IMR-90 (cell line): Measurements from ENCODE around the gene EHHADH. TPM values are rescaled to one million over a fixed set of nuclear protein-coding genes. Genes with fewer than 3 reads are reported as not detected.

Experiments used
- ATAC-seq: fragments of 200-7000 bp; cut with Tn5 transposase; 2 replicates; pipeline ENCODE4 v1.9.1; 2020; ENCODE audit warnings: low read depth, mild to moderate bottlenecking, moderate library complexity
- BruUV-seq: library from RNA; stranded (reverse); fragments of 400-500 nt; replicated peaks from 2 replicates; lab custom pipeline; 2021; lab: Mats Ljungman, UMichigan
- CTCF ChIA-PET: fragments of 300-600 bp; formaldehyde crosslinking; extraction: SDS; loops from one replicate; lab custom pipeline; 2021; ENCODE audit warnings: antibody characterized with exemption; lab: Yijun Ruan, JAX
- POLR2A ChIA-PET: fragments of 300-600 bp; sonication (Branson Sonifier 250); formaldehyde crosslinking; loops from one replicate; lab custom pipeline; 2022; ENCODE audit warnings: antibody characterized with exemption; ENCODE audit not compliant: unreplicated experiment; lab: Charles Lee
- DNase-seq: peaks from one replicate; pipeline ENCODE4 v3.0.0; 2013
- H2AFZ ChIP-seq: replicated peaks from 2 replicates; pipeline ENCODE3; 2013; ENCODE audit warnings: low read length, mild to moderate bottlenecking; ENCODE audit not compliant: poor library complexity
- H2AK5ac ChIP-seq: 2 replicates; pipeline ENCODE4 v1.6.1; 2013; ENCODE audit warnings: low read depth, low read length, inconsistent platforms
- H2AK9ac ChIP-seq: replicated peaks from 2 replicates; pipeline ENCODE3; 2013; ENCODE audit warnings: mild to moderate bottlenecking, low read depth, low read length, moderate library complexity; ENCODE audit not compliant: poor library complexity
- H2BK120ac ChIP-seq: 2 replicates; pipeline ENCODE4 v1.6.1; 2013; ENCODE audit warnings: low read depth, low read length, inconsistent platforms
- H2BK15ac ChIP-seq: 3 replicates; pipeline ENCODE4 v1.6.1; 2013; ENCODE audit warnings: low read depth, low read length, inconsistent platforms
- H2BK20ac ChIP-seq: 2 replicates; pipeline ENCODE4 v1.6.1; 2013; ENCODE audit warnings: low read depth, mild to moderate bottlenecking, inconsistent platforms, low read length, moderate library complexity
- H2BK5ac ChIP-seq: 2 replicates; pipeline ENCODE4 v1.6.1; 2013; ENCODE audit warnings: mild to moderate bottlenecking, low read depth, low read length, inconsistent platforms; ENCODE audit not compliant: poor library complexity, severe bottlenecking
- H3K14ac ChIP-seq: replicated peaks from 2 replicates; pipeline ENCODE4 v1.6.1; 2013; ENCODE audit warnings: low read depth, low read length, inconsistent platforms
- H3K18ac ChIP-seq: 2 replicates; pipeline ENCODE4 v1.6.1; 2013; ENCODE audit warnings: low read depth, low read length, control low read depth
- H3K23ac ChIP-seq: 2 replicates; pipeline ENCODE4 v1.6.1; 2013; ENCODE audit warnings: low read depth, low read length, inconsistent platforms
- H3K27ac ChIP-seq: 2 replicates; pipeline ENCODE4 v1.5.1; 2013; ENCODE audit warnings: mild to moderate bottlenecking, control low read depth, low read length; ENCODE audit not compliant: insufficient read depth
- H3K27me3 ChIP-seq: 2 replicates; pipeline ENCODE4 v1.6.1; 2013; ENCODE audit warnings: low read length; ENCODE audit not compliant: control insufficient read depth, insufficient read depth
- H3K36me3 ChIP-seq: 2 replicates; pipeline ENCODE4 v1.6.1; 2013; ENCODE audit warnings: low read length, mixed read lengths; ENCODE audit not compliant: control insufficient read depth, insufficient read depth
- H3K4ac ChIP-seq: 2 replicates; pipeline ENCODE4 v1.6.1; 2013; ENCODE audit warnings: low read depth, low read length, inconsistent platforms
- H3K4me1 ChIP-seq: 2 replicates; pipeline ENCODE4 v1.6.1; 2013; ENCODE audit warnings: low read length, mixed read lengths; ENCODE audit not compliant: control insufficient read depth, insufficient read depth
- H3K4me2 ChIP-seq: 2 replicates; pipeline ENCODE4 v1.6.1; 2013; ENCODE audit warnings: low read depth, mild to moderate bottlenecking, control low read depth, low read length, moderate library complexity
- H3K4me3 ChIP-seq: 2 replicates; pipeline ENCODE4 v1.5.1; 2013; ENCODE audit warnings: low read depth, mild to moderate bottlenecking, control low read depth, low read length, moderate library complexity; ENCODE audit not compliant: insufficient read depth
- H3K56ac ChIP-seq: 2 replicates; pipeline ENCODE4 v1.6.1; 2013; ENCODE audit warnings: low read length, inconsistent platforms; ENCODE audit not compliant: insufficient read depth; ENCODE audit errors: extremely low read depth
- H3K79me1 ChIP-seq, 2 experiments: 2 replicates each; pipeline ENCODE4 v1.6.1; 2013; ENCODE audit warnings: low read length in 2 of 2, inconsistent platforms in 1 of 2, low read depth in 1 of 2
- H3K9ac ChIP-seq: 2 replicates; pipeline ENCODE4 v1.6.1; 2013; ENCODE audit warnings: low read depth, low read length, control low read depth
- H3K9me1 ChIP-seq: 2 replicates; pipeline ENCODE4 v1.6.1; 2013; ENCODE audit warnings: low read length, inconsistent platforms; ENCODE audit not compliant: insufficient read depth
- H3K9me3 ChIP-seq: 2 replicates; pipeline ENCODE4 v1.6.1; 2013; ENCODE audit warnings: low read length; ENCODE audit not compliant: control insufficient read depth, insufficient read depth
- H4K20me1 ChIP-seq: 2 replicates; pipeline ENCODE4 v1.6.1; 2013; ENCODE audit warnings: low read length, inconsistent platforms; ENCODE audit not compliant: insufficient read depth
- H4K5ac ChIP-seq: 2 replicates; pipeline ENCODE4 v1.6.1; 2013; ENCODE audit warnings: mild to moderate bottlenecking, low read depth, low read length, control low read depth
- H4K8ac ChIP-seq, 2 experiments: 2 replicates each; pipeline ENCODE4 v1.6.1; 2013; ENCODE audit warnings: low read depth in 2 of 2, low read length in 2 of 2, control low read depth in 1 of 2, inconsistent platforms in 1 of 2
- H4K91ac ChIP-seq: 2 replicates; pipeline ENCODE4 v1.6.1; 2013; ENCODE audit warnings: low read depth, low read length, inconsistent platforms; ENCODE audit not compliant: insufficient read depth
- RAD21 ChIP-seq: IDR thresholded peaks from 2 replicates; pipeline ENCODE4 v1.6.1; 2012; ENCODE audit warnings: low read length, improper control_type of control experiment
- SMC3 ChIP-seq: fragments of 150-350 bp; IDR thresholded peaks from 2 replicates; pipeline ENCODE4 v1.6.1; 2016; ENCODE audit warnings: low read depth, mild to moderate bottlenecking, antibody characterized with exemption, low read length, moderate library complexity
- WGBS, 2 experiments: methylation state at CpG; one replicate each; pipeline versions ENCODE4 v1.1.5 to v1.1.7; 2013; ENCODE audit warnings: missing lambda C conversion rate in 2 of 2; ENCODE audit not compliant: insufficient read length in 1 of 2; ENCODE audit errors: extremely low coverage in 2 of 2; 5-methylcytosine and 5-hydroxymethylcytosine counted together
- dilution Hi-C: fragments of 300-500 bp; cut with HindIII; formaldehyde crosslinking; loops from one replicate; pipeline ENCODE4 v1.14.3; 2018; ENCODE audit warnings: low sequenced_read_pairs; ENCODE audit not compliant: unreplicated experiment
- in situ Hi-C: fragments of 300-500 bp; cut with MboI; formaldehyde crosslinking; loops from 3 replicates; pipeline ENCODE4 v1.14.3; 2019; ENCODE audit warnings: low sequenced_read_pairs, inconsistent platforms, mixed read lengths
- intact Hi-C: fragments of 100-400 bp; cut with micrococcal nuclease; formaldehyde crosslinking; loops from 2 replicates; pipeline ENCODE4 v1.10.0; 2022
- polyA plus RNA-seq, 3 experiments: library from polyadenylated mRNA; depleted of rRNA; stranded (reverse); fragments of >200 nt; gene quantifications; 2 replicates each; pipeline ENCODE4 v1.2.3, GENCODE V29; 2012; ENCODE audit warnings: low replicate concordance in 1 of 3
- total RNA-seq: library from RNA; depleted of rRNA; stranded (reverse); fragments of >200 nt; gene quantifications from 2 replicates; pipeline ENCODE4 v1.2.3, GENCODE V29; 2012
- TF ChIP-seq, protein P1 (sequence below): conservative IDR thresholded peaks from 2 replicates; pipeline ENCODE4 v1.5.1; 2012; ENCODE audit warnings: mild to moderate bottlenecking, low read depth, low read length, improper control_type of control experiment
- TF ChIP-seq, protein P2 (sequence below): fragments of 150-350 bp; IDR thresholded peaks from 2 replicates; pipeline ENCODE4 v1.6.1; 2016; ENCODE audit warnings: low read depth, mild to moderate bottlenecking, low read length, moderate library complexity, borderline replicate concordance

Gene EHHADH
- total and polyA plus RNA-seq, 2 of the 4 experiments (the other 2 are of a cell fraction): 2.0 to 4.7 TPM

- in situ Hi-C loops: no loop called here
- TF ChIP-seq RAD21 (peak; percentile 64), SMC3 (peak; percentile 45; the same call in 1 of the 2 replicates)
- TF ChIP-seq, protein P1, sequence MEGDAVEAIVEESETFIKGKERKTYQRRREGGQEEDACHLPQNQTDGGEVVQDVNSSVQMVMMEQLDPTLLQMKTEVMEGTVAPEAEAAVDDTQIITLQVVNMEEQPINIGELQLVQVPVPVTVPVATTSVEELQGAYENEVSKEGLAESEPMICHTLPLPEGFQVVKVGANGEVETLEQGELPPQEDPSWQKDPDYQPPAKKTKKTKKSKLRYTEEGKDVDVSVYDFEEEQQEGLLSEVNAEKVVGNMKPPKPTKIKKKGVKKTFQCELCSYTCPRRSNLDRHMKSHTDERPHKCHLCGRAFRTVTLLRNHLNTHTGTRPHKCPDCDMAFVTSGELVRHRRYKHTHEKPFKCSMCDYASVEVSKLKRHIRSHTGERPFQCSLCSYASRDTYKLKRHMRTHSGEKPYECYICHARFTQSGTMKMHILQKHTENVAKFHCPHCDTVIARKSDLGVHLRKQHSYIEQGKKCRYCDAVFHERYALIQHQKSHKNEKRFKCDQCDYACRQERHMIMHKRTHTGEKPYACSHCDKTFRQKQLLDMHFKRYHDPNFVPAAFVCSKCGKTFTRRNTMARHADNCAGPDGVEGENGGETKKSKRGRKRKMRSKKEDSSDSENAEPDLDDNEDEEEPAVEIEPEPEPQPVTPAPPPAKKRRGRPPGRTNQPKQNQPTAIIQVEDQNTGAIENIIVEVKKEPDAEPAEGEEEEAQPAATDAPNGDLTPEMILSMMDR: peak; percentile 61
- TF ChIP-seq, protein P2, sequence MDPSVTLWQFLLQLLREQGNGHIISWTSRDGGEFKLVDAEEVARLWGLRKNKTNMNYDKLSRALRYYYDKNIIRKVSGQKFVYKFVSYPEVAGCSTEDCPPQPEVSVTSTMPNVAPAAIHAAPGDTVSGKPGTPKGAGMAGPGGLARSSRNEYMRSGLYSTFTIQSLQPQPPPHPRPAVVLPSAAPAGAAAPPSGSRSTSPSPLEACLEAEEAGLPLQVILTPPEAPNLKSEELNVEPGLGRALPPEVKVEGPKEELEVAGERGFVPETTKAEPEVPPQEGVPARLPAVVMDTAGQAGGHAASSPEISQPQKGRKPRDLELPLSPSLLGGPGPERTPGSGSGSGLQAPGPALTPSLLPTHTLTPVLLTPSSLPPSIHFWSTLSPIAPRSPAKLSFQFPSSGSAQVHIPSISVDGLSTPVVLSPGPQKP: no peak
These were observed 37.8 kb downstream of the EHHADH start for GRCh38 chr3:185215873-185216606.

More at GRCh38 chr3:185215873-185216606, 37.8 kb downstream of the EHHADH start:
- peak; percentile 23 for DNase-seq
- H3K4ac ChIP-seq: no peak overlapping the region
- H4K8ac ChIP-seq: no peak overlapping the region; a peak in 1 of 4 replicates
- no peak overlapping the region for H3K9ac ChIP-seq
- H3K9me3 ChIP-seq: no peaks in the 10 kb centered on the region
- intact Hi-C loops (no loop called here), dilution Hi-C loops (no loop called here)
- peak overlapping the region; percentile 67; the same call in 1 of the 2 replicates for H3K4me2 ChIP-seq
- ChIA-PET POLR2A (no interaction called here), CTCF (interaction anchor here (1.0 to 1.5 kb wide), 2 partner anchors 11 to 341 kb away, joined by 3 to 4 read pairs; no protein-coding TSS in a partner anchor)
- H3K56ac ChIP-seq: no peak overlapping the region
- H3K18ac ChIP-seq: peak overlapping the region; percentile 31; the same call in 1 of the 2 replicates
- H2BK15ac ChIP-seq: no peak overlapping the region
- ATAC-seq: 0 out of 2 replicates have a peak, but pooled peaks have one; percentile 48
- H3K27me3 ChIP-seq: no peaks in the 10 kb centered on the region
- H4K91ac ChIP-seq: no peak overlapping the region
- peaks cover 3% of the 10 kb centered on the region; the same call in 1 of the 2 replicates for H3K4me1 ChIP-seq
- no peak overlapping the region for H3K14ac ChIP-seq
- WGBS, 2 experiments: no CpG with 5 or more reads among the region's 6 CpGs
- H3K79me1 ChIP-seq: no peaks in the 10 kb centered on the region
- no peak overlapping the region for H2AFZ ChIP-seq
- H3K4me3 ChIP-seq: no peak overlapping the region
- 0 out of 2 replicates have a peak overlapping the region, but pooled peaks have one; percentile 16 for H3K23ac ChIP-seq
- no peak overlapping the region for H3K27ac ChIP-seq
- H2BK5ac ChIP-seq: no peak overlapping the region
- H4K5ac ChIP-seq: 0 out of 2 replicates have a peak overlapping the region, but pooled peaks have one; percentile 29
- H3K36me3 ChIP-seq: no peaks in the 10 kb centered on the region; the same call in 1 of the 2 replicates
- no peak overlapping the region for H2AK9ac ChIP-seq
- H2BK120ac ChIP-seq: no peak overlapping the region
- H2AK5ac ChIP-seq: no peak overlapping the region
- no peaks in the 10 kb centered on the region for H3K9me1 ChIP-seq
- no peak overlapping the region for H2BK20ac ChIP-seq
- H4K20me1 ChIP-seq: no peaks in the 10 kb centered on the region
- BruUV-seq: no TSS peak
